UCSD-AML1 (cell line): ENCODE data around the gene PARD6A.

Experiments
- DNase-seq: peaks from one replicate; lab custom pipeline; 2025; ENCODE audit not compliant: unreplicated experiment; lab: John Stamatoyannopoulos, UW

Gene PARD6A

DNA sequence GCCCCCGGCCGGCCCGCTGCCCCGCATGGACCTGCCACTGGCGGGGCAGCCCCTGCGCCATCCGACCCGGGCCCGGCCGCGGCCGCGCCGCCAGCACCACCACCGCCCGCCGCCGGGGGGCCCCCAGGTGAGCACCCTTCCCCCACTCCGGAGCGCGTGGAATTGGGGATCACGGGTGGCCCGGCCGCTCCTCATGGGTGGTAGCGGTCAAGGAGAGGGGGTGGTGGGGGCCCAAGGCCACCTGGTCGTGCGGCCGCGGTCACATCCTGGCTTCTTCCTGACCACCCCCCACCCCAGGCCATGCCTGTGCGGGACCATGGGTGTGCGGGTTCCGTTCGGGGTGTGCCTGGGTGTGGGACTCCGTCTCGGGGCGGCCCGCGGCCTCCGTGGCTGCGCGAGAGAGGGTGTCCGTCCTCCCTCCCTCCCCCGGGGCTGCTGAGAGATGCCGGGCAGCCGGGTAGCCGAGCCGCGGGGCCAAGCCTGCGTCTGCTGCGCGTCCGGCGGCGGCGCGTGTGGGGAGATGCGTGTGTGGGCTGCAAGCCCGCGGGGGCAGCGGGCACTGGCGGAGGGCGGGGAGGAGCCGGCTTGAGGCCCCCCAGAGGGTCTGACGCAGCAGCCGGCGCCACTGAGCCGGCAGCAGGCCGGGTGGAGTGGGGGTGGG is 7.5 kb upstream of the PARD6A start:
- DNase-seq, result no peak

DNA sequence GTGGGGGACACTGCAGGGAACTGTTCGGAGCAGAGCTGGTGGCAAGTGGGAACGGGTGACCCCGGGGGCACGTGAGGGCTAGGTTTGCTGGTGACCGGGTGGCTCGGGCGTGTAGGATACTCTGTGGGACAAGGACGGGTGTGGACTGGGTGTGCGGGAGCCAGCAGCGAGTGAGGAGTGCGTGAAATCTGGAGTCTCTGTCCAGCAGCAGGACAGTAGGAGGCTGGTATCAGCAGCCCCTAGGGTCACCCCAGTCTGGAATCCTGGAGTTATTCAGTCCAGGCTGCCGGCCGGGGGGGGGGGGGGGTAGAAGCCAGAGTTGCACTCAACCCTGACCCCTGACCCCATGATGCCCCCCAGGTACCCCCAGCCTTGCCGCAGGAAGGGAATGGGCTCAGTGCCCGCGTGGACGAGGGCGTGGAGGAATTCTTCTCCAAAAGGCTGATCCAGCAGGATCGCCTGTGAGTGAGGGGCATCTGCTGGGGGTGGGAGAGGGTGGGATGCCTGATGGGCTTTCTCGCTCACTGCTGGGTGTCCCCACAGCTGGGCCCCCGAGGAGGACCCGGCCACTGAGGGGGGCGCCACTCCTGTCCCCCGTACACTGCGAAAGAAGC is 6.9 kb upstream of the PARD6A start:
- no peak for DNase-seq

- DNase-seq, result no peak
Measured at GRCh38 chr16:67654403-67654911, 6.3 kb upstream of the PARD6A start.

GRCh38 chr16:67655363-67655762 is 5.4 kb upstream of the PARD6A start:
- no peak for DNase-seq

- DNase-seq, result no peak
Measured at GRCh38 chr16:67656344-67657016, 4.3 kb upstream of the PARD6A start.

DNA sequence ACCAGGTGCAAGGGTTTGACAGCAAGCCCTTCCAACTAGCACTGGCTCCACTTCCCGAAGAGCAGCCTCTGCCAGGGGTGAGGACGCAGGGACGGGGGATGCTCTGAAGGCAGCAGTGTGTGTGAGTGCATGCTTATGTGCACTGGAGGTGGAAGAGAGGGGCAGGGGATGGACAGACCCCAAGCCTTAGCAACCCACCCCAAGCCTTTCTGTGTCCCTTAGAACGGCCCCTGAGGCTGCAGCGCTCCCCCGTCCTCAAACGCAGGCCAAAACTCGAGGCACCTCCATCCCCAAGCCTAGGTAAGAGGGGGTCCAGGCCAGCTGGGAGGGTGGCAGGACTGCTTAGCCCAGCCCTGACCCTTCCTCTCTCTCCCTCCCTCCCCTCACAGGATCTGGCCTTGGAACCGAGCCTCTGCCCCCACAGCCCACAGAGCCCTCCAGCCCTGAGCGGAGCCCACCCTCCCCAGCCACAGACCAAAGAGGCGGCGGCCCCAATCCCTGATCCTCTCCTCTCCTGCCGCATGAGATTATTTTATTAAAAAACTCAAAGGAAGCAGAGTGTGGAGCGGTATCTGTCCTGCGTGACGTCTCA is 3.6 kb upstream of the PARD6A start:
- DNase-seq, result no peak

GRCh38 chr16:67657751-67658518 is 2.8 kb upstream of the PARD6A start:
- DNase-seq, result no peak

GRCh38 chr16:67658849-67659674 is 1.7 kb upstream of the PARD6A start:
- DNase-seq, result no peak

DNA sequence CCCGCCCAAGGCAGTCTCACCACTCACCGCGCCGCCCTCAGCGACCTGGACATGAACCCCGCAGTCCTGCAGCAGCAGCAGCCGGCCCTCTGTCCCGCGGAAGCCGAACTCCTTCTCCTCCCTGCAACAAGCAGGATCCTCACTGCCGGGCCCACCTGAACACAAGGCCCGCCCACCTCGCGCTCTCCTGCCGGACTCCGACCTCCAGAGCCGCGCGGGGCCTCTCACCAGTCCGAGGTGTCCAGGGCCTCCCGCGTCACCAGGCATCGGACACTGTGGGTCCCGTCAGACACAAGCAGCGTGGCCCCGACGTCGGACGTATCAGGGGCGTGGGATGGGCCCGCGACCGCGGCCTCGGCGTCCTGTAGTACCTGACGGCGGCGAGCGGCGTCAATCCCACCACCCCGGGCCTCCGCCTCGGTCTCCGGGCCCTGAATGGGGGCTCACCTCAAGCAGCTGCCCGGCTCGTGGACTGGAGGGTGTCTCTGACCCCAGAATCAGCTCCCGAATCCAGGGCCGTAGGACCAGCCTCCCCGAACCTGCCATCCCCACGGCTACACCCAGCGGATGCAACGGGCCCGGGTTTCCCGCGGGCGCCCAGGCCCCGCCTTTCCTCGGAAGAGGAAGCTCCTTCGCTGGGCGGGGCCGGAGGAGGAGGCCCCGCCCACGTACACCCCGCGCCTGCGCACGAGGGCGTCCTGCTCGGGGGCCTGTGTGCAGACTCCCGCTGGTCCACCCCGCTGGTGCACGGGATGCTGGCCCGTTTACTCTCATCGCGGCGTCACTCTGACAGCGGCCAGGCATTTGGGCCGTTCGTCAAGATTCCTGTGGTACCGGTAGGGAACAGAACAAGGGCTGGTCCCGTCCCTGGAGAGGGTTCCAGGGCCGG is 841 bp upstream of the PARD6A start, which contains the start of gene ACD:
TSS of gene ACD (minus strand) at position 586 of the 889 bp plus-strand sequence. CDS start at position 546, 40 bp downstream.
- peak; percentile 95 for DNase-seq

DNA sequence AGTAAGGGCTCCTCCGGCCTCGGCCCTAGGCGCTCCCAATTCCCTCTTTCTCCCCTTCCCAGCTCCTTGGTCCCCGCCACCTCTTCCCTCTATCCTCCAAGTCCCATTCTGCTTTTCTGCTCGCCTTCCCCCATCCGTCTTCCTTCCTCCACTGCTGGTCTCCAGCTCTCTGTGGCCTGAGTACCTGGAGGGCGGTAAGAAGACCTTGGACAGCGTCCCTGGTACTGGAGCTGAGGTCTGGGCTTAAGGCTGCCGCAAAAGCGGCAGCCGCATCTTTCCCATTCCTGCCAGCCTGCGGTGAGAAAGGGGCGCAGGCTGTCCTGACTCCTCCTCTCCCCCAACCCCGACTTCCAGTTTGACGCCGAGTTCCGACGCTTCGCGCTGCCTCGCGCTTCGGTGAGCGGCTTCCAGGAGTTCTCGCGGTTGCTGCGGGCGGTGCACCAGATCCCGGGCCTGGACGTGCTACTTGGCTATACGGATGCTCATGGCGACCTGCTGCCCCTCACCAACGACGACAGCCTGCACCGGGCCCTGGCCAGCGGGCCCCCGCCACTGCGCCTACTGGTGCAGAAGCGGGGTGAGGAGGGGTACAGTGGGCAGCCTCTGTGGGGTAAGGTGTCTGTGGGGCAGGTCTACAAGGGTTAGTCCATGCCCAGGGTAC is 471 bp downstream of the PARD6A start:
- no peak for DNase-seq

GRCh38 chr16:67661886-67662652 is 1.3 kb downstream of the PARD6A start:
- no peak for DNase-seq

GRCh38 chr16:67662653-67663010 is 1.9 kb downstream of the PARD6A start:
- no peak for DNase-seq

GRCh38 chr16:67663151-67663876 is 2.6 kb downstream of the PARD6A start:
- peak; percentile 39 for DNase-seq

- no peak for DNase-seq
Measured at GRCh38 chr16:67663877-67664222, 3.1 kb downstream of the PARD6A start.

GRCh38 chr16:67664258-67664657 is 3.5 kb downstream of the PARD6A start:
- no peak for DNase-seq

GRCh38 chr16:67664871-67665270 is 4.1 kb downstream of the PARD6A start:
- DNase-seq, result no peak

- no peak for DNase-seq
Measured at GRCh38 chr16:67665598-67665997, 4.8 kb downstream of the PARD6A start.
